RWPE2 (cell line): ENCODE results near the gene GNAL.
A peak's percentile ranks its signal among the peaks of the same experiment; 100 is the strongest.
"Not testable (repeated sequence)": the region's sequence is repeated elsewhere in the genome, so short reads cannot be mapped to it uniquely, and the experiment has no call there.

Source experiments
- ATAC-seq: fragments of 200-7000 bp; cut with Tn5 transposase; 3 replicates; pipeline ENCODE4 v1.9.1; 2021; ENCODE audit warnings: low read depth
- DNase-seq: peaks from one replicate; pipeline ENCODE4 v3.0.0-alpha.2; 2020; ENCODE audit warnings: low spot score
- H3K27ac ChIP-seq: fragments of 450-650 bp; 2 replicates; pipeline ENCODE4 v1.5.1; 2017; ENCODE audit warnings: mild to moderate bottlenecking; ENCODE audit not compliant: poor library complexity, severe bottlenecking
- H3K27me3 ChIP-seq: fragments of 250-450 bp; sonication (Bioruptor Pico); 2 replicates; pipeline ENCODE4 v1.5.1; 2021; ENCODE audit warnings: mild to moderate bottlenecking, moderate library complexity; ENCODE audit not compliant: insufficient read depth, poor library complexity, severe bottlenecking
- H3K36me3 ChIP-seq: fragments of 250-450 bp; sonication (Bioruptor Pico); 2 replicates; pipeline ENCODE4 v1.5.1; 2020; ENCODE audit warnings: low read depth, mild to moderate bottlenecking, moderate library complexity
- H3K4me1 ChIP-seq: fragments of 250-450 bp; sonication (Bioruptor Pico); 2 replicates; pipeline ENCODE4 v1.5.1; 2021; ENCODE audit warnings: mild to moderate bottlenecking, moderate library complexity; ENCODE audit not compliant: insufficient read depth, poor library complexity, severe bottlenecking
- H3K4me3 ChIP-seq: fragments of 250-450 bp; sonication (Bioruptor Pico); 2 replicates; pipeline ENCODE4 v1.5.1; 2021; ENCODE audit warnings: mild to moderate bottlenecking, moderate library complexity; ENCODE audit not compliant: severe bottlenecking
- H3K9me3 ChIP-seq: fragments of 250-450 bp; sonication (Bioruptor Pico); 2 replicates; pipeline ENCODE4 v1.5.1; 2021; ENCODE audit warnings: mild to moderate bottlenecking, moderate library complexity; ENCODE audit not compliant: severe bottlenecking
- TF ChIP-seq, protein P1 (sequence below): fragments of 450-650 bp; IDR thresholded peaks from one replicate; pipeline ENCODE4 v1.5.1; 2017; ENCODE audit warnings: mild to moderate bottlenecking, moderate library complexity; ENCODE audit not compliant: poor library complexity, severe bottlenecking

GNAL gene

DNA sequence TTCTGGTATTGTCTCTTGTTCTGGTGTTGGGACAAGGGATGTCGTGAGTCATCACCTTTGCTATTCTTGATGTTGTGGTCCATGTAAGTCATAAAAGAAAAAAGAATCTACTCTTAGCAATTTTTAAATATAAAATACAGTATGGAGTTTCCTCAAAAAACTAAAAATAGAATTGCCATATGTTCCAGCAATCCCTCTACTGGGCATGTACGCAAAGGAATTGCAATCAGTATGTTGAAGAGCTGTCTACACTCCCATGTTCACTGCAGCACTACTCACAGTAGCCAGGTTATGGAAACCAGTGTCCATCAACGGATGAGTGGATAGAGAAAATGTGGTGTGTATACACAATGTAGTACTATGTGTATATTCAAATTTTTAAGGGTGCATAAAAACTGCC, 10.9 kb upstream of the GNAL start:
- Histone ChIP-seq H3K27ac (no peak overlapping the region), H3K36me3 (no peaks in the 10 kb centered on the region), H3K9me3 (no peaks in the 10 kb centered on the region), H3K27me3 (no peaks in the 10 kb centered on the region), H3K4me1 (no peaks in the 10 kb centered on the region), H3K4me3 (no peak overlapping the region)
- DNase-seq (no peak), ATAC-seq (no peak)
- TF ChIP-seq, protein P1, sequence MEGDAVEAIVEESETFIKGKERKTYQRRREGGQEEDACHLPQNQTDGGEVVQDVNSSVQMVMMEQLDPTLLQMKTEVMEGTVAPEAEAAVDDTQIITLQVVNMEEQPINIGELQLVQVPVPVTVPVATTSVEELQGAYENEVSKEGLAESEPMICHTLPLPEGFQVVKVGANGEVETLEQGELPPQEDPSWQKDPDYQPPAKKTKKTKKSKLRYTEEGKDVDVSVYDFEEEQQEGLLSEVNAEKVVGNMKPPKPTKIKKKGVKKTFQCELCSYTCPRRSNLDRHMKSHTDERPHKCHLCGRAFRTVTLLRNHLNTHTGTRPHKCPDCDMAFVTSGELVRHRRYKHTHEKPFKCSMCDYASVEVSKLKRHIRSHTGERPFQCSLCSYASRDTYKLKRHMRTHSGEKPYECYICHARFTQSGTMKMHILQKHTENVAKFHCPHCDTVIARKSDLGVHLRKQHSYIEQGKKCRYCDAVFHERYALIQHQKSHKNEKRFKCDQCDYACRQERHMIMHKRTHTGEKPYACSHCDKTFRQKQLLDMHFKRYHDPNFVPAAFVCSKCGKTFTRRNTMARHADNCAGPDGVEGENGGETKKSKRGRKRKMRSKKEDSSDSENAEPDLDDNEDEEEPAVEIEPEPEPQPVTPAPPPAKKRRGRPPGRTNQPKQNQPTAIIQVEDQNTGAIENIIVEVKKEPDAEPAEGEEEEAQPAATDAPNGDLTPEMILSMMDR, result no peak

- ATAC-seq, result peak; percentile 59
- DNase-seq, result no peak
- H3K9me3 ChIP-seq, result no peaks in the 10 kb centered on the region
- TF ChIP-seq, protein P1, result no peak
- H3K36me3 ChIP-seq, result no peaks in the 10 kb centered on the region
- H3K4me3 ChIP-seq, result peak overlapping the region; percentile 46
- peaks cover 19% of the 10 kb centered on the region for H3K27me3 ChIP-seq
- no peak overlapping the region for H3K27ac ChIP-seq
- no peaks in the 10 kb centered on the region for H3K4me1 ChIP-seq
Measured at GRCh38 chr18:11689669-11690565, 853 bp downstream of the GNAL start.

GRCh38 chr18:11690660-11691059, 1.6 kb downstream of the GNAL start:
- peaks cover 19% of the 10 kb centered on the region for H3K27me3 ChIP-seq
- H3K36me3 ChIP-seq, H3K27ac ChIP-seq, H3K4me1 ChIP-seq, DNase-seq, H3K4me3 ChIP-seq, H3K9me3 ChIP-seq, ATAC-seq: not testable (repeated sequence)

DNA sequence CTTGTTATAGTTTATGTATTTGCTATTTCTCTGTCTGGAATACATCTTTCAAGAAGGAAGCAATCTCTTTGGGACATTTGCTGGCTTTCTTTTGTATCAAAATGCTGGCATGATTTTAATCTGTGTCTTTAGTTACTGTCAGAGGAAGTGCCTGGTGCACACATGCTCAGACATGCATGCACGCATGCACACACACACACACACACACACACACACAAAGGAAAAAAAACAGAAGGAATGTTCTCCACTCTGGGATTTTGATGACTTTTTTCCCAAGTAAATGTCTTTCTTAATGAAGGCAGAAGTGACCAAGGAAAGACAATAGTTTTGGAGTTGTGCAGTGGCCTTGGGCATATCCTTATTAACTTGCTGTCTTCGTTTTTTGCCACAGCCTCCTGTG, 6.7 kb downstream of the GNAL start:
- H3K9me3 ChIP-seq, result no peaks in the 10 kb centered on the region
- H3K36me3 ChIP-seq, result no peaks in the 10 kb centered on the region
- H3K27ac ChIP-seq, result no peak overlapping the region
- TF ChIP-seq, protein P1, result no peak
- DNase-seq (no peak), ATAC-seq (no peak)
- H3K4me1 ChIP-seq, result no peaks in the 10 kb centered on the region
- H3K4me3 ChIP-seq, result no peak overlapping the region
- H3K27me3 ChIP-seq, result peaks cover 3% of the 10 kb centered on the region

DNA sequence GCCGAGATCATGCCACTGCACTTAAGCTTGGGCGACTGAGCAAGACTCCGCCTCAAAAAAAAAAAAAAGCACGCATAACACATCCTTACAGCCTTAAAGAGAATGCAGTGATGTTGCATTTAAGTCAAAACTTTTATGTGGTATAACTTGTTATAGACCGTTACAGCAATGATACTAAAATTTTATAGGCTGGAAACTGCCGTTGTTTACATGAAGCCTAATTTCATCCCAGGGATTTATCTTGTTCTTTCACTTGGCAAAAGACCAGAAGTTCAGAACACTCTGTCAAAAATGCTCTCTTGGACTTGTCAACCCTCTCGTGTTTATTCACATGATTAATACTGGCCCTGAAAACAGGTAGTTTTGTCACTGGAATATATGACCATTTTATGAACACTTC, 7.4 kb downstream of the GNAL start:
- H3K27me3 ChIP-seq, result peaks cover 3% of the 10 kb centered on the region
- H3K36me3 ChIP-seq, result no peaks in the 10 kb centered on the region
- no peaks in the 10 kb centered on the region for H3K9me3 ChIP-seq
- no peak overlapping the region for H3K27ac ChIP-seq
- no peak overlapping the region for H3K4me3 ChIP-seq
- TF ChIP-seq, protein P1, result no peak
- no peak for ATAC-seq
- DNase-seq, result no peak
- no peaks in the 10 kb centered on the region for H3K4me1 ChIP-seq
